ENCODE measurements around the gene C14orf180. TPM values are rescaled to one million over a fixed set of nuclear protein-coding genes. Genes with fewer than 3 reads are reported as not detected.

C14orf180 gene
- total RNA-seq, 2 donors from 2014 or later = 19.4 TPM; not detected in 1

DNA sequence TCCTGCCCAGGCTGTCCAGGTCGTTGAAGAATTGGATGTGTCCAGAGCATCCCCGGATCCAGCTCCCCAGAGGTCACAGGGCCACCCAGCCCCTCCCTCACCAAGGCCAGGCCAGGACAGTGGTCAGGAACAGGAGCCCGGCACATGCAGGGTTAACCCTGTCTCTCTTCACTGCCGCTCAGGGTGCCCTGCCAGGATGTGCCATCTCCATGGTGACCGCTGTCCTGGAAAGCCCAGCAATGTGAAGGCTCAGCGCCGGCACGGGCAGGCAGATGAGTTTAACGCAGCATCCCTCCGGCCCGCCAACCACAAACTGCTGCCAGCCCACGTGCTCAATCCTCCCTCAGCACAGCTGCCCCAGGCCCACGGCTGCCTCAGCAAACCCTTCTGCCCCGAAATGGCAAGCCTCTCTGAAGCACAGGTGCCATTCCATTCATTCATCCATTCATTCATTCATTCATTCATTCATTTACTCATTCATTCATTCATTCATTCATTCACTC lies 20.6 kb downstream of the C14orf180 start:
- WGBS, 2 donors = 18 to 19% methylated on average over 10 to 14 of the region's 14 CpGs
- intact Hi-C loops (cut with DNase I) = no loop called here
- peaks cover 7% of the 10 kb centered on the region for H3K4me1 ChIP-seq
- H3K27me3 ChIP-seq = peaks cover 0 to 4% of the 10 kb centered on the region in 2 donors
- H3K27ac ChIP-seq = no peak overlapping the region
- TF ChIP-seq CTCF (IDR thresholded peaks at IDR 0.05) (no peak), POLR2A (IDR thresholded peaks at IDR 0.05) (no peak)
- DNase-seq (peak in 3 of 4 donors; percentile 21 to 41 (median 35)), ATAC-seq (no peak)
- H3K9me3 ChIP-seq = no peaks in the 10 kb centered on the region
- H3K36me3 ChIP-seq (replicated peaks in 1 of 2; ENCODE audit: insufficient read depth in 1 of 2, low read depth in 2 of 2) = no peaks in the 10 kb centered on the region
- H3K4me3 ChIP-seq = no peak overlapping the region

DNA sequence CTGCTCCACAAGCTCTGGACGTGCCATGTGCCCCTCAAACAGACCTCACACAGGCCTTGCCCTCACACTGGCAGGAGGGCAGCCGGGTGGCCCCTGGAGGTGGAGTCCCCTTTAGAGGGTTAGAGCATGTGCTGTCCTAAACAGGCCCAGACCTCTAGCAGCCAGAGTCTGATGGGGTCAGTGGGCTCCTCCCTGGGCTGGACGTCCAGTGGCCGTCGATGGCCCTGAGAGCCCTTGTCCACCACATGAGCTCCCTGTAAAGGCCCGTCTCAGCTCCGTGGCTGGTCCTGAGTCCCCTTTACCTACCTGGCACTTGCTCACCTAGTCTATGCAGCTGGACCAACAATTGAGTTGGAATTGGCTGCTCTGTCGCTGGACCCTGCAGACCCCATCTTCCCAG lies 21.2 kb downstream of the C14orf180 start:
- peaks cover 0 to 8% of the 10 kb centered on the region in 2 donors for H3K27me3 ChIP-seq

DNA sequence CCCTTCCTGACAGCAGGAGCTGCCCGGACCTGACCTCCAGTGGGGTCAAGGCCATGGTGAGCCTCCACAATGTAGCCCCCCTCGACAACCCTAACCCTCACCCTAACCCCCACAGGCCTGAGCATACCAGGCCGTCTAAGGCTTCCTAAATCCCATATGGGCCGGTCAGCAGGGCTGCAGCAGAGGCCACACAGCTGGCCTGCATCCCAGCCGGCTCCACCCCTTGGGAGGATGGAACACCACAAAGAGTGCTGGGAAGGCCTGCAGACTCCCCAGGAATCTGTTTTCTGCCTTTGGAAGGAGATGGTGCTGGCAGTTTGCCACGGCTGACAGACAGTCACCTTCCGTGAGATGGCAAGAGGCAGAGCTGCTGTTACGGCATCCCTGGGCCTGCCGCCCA lies 22.2 kb downstream of the C14orf180 start:
- H3K4me1 ChIP-seq = peaks cover 7% of the 10 kb centered on the region
- H3K27me3 ChIP-seq = peaks cover 0 to 8% of the 10 kb centered on the region in 2 donors
- DNase-seq (peak in 1 of 4 donors; percentile 14), ATAC-seq (no peak)
- no peaks in the 10 kb centered on the region for H3K36me3 ChIP-seq (replicated peaks in 1 of 2; ENCODE audit: insufficient read depth in 1 of 2, low read depth in 2 of 2)
- no peak for TF ChIP-seq POLR2A (IDR thresholded peaks at IDR 0.05)
- no peak for TF ChIP-seq CTCF (IDR thresholded peaks at IDR 0.05)
- H3K4me3 ChIP-seq = no peak overlapping the region
- intact Hi-C loops (cut with DNase I) = no loop called here
- 51 to 53% methylated on average over 6 to 8 of the region's 9 CpGs for WGBS, 2 donors
- H3K27ac ChIP-seq = no peak overlapping the region
- no peaks in the 10 kb centered on the region for H3K9me3 ChIP-seq

More for the DNA sequence above, 21.2 kb downstream of the C14orf180 start:
- TF ChIP-seq CTCF (IDR thresholded peaks at IDR 0.05) (no peak), POLR2A (IDR thresholded peaks at IDR 0.05) (no peak)
- no peak overlapping the region for H3K4me3 ChIP-seq
- H3K9me3 ChIP-seq = no peaks in the 10 kb centered on the region
- no peak for ATAC-seq
- peaks cover 7% of the 10 kb centered on the region for H3K4me1 ChIP-seq
- DNase-seq = no peak
- intact Hi-C loops (cut with DNase I) = no loop called here
- no peak overlapping the region for H3K27ac ChIP-seq
- WGBS, 2 donors = 85 to 90% methylated on average over 4 to 8 of the region's 8 CpGs
- H3K36me3 ChIP-seq (replicated peaks in 1 of 2; ENCODE audit: insufficient read depth in 1 of 2, low read depth in 2 of 2) = no peaks in the 10 kb centered on the region

DNA sequence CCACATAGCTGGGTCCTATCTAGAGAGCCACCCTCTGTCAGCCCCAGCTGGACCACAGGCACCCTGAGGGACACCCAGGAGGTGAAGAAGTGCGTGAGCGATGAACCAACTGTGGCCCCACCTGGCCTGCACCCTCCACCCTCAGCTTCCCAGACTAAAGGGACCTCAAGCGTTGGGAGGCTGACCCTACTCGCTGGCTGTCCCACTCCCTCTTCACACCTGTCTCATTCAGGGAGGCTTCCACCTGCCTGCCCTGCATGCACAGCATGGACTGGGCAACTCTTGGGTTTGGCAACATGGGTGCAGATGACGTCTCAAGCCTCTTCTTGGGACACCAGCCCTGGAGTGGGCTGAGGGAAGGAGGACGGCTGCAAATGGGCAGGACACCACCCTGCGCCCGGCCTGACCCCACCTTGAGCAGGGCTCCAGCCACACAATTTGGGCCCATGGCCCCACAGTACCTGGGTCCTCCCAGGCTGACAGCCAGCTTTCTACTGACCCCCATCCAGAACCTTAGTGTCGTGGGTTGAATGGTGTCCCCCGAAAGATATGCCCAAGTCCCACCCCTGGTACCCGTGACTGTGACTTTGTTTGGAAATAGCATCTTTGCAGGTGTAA lies 22.9 kb downstream of the C14orf180 start:
- no peak for TF ChIP-seq CTCF (IDR thresholded peaks at IDR 0.05)
- no peak for TF ChIP-seq POLR2A (IDR thresholded peaks at IDR 0.05)
- Histone ChIP-seq H3K9me3 (no peaks in the 10 kb centered on the region), H3K4me1 (peaks cover 7% of the 10 kb centered on the region), H3K27me3 (peaks cover 0 to 8% of the 10 kb centered on the region in 2 donors), H3K36me3 (replicated peaks in 1 of 2; ENCODE audit: insufficient read depth in 1 of 2, low read depth in 2 of 2) (no peaks in the 10 kb centered on the region), H3K4me3 (no peak overlapping the region), H3K27ac (no peak overlapping the region)
- 81 to 83% methylated on average over 8 to 11 of the region's 11 CpGs for WGBS, 2 donors
- intact Hi-C loops (cut with DNase I) = no loop called here
- ATAC-seq (no peak), DNase-seq (no peak)

- Histone ChIP-seq H3K4me3 (no peak overlapping the region), H3K27ac (no peak overlapping the region), H3K27me3 (peaks cover 0 to 8% of the 10 kb centered on the region in 2 donors), H3K9me3 (no peaks in the 10 kb centered on the region), H3K36me3 (replicated peaks in 1 of 2; ENCODE audit: insufficient read depth in 1 of 2, low read depth in 2 of 2) (no peaks in the 10 kb centered on the region), H3K4me1 (peaks cover 7% of the 10 kb centered on the region)
- no peak for ATAC-seq
- intact Hi-C loops (cut with DNase I) = no loop called here
- no peak for TF ChIP-seq CTCF (IDR thresholded peaks at IDR 0.05)
- no peak for TF ChIP-seq POLR2A (IDR thresholded peaks at IDR 0.05)
- no peak for DNase-seq
- 73 to 80% methylated on average over 7 of the region's 7 CpGs for WGBS, 2 donors
These were observed 23.4 kb downstream of the C14orf180 start for GRCh38 chr14:104602933-104603325.
